RWPE2 (cell line): ENCODE results near the gene SDK2.
"Not testable (repeated sequence)": the region's sequence is repeated elsewhere in the genome, so short reads cannot be mapped to it uniquely, and the experiment has no call there.

ENCODE experiments used
- ATAC-seq: fragments of 200-7000 bp; cut with Tn5 transposase; 3 replicates; pipeline ENCODE4 v1.9.1; 2021; ENCODE audit warnings: low read depth
- DNase-seq: peaks from one replicate; pipeline ENCODE4 v3.0.0-alpha.2; 2020; ENCODE audit warnings: low spot score
- H3K27ac ChIP-seq: fragments of 450-650 bp; 2 replicates; pipeline ENCODE4 v1.5.1; 2017; ENCODE audit warnings: mild to moderate bottlenecking; ENCODE audit not compliant: poor library complexity, severe bottlenecking
- H3K27me3 ChIP-seq: fragments of 250-450 bp; sonication (Bioruptor Pico); 2 replicates; pipeline ENCODE4 v1.5.1; 2021; ENCODE audit warnings: mild to moderate bottlenecking, moderate library complexity; ENCODE audit not compliant: insufficient read depth, poor library complexity, severe bottlenecking
- H3K36me3 ChIP-seq: fragments of 250-450 bp; sonication (Bioruptor Pico); 2 replicates; pipeline ENCODE4 v1.5.1; 2020; ENCODE audit warnings: low read depth, mild to moderate bottlenecking, moderate library complexity
- H3K4me1 ChIP-seq: fragments of 250-450 bp; sonication (Bioruptor Pico); 2 replicates; pipeline ENCODE4 v1.5.1; 2021; ENCODE audit warnings: mild to moderate bottlenecking, moderate library complexity; ENCODE audit not compliant: insufficient read depth, poor library complexity, severe bottlenecking
- H3K4me3 ChIP-seq: fragments of 250-450 bp; sonication (Bioruptor Pico); 2 replicates; pipeline ENCODE4 v1.5.1; 2021; ENCODE audit warnings: mild to moderate bottlenecking, moderate library complexity; ENCODE audit not compliant: severe bottlenecking
- H3K9me3 ChIP-seq: fragments of 250-450 bp; sonication (Bioruptor Pico); 2 replicates; pipeline ENCODE4 v1.5.1; 2021; ENCODE audit warnings: mild to moderate bottlenecking, moderate library complexity; ENCODE audit not compliant: severe bottlenecking
- CTCF ChIP-seq: fragments of 450-650 bp; IDR thresholded peaks from one replicate; pipeline ENCODE4 v1.5.1; 2017; ENCODE audit warnings: mild to moderate bottlenecking, moderate library complexity; ENCODE audit not compliant: poor library complexity, severe bottlenecking

Gene SDK2

DNA sequence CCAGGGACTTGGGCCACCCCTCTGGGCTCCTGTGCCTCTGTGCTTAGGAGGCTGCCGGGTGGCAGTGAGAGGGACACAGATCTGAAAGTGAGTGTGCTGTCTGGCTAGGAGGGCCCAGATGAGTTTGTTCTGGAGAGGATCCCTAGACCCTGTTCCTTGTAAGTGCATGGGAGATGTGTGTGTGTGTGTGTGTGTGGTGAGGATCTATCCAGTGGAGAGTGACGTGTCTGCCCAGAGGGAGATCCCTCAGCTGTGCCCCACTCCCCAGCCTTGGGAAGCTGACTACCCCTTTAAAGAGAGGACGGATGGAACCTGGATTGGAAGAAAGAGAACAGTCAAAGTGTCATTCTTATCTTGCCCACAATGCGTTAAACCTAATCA is 306.9 kb downstream of the SDK2 start:
- Histone ChIP-seq H3K4me1 (peaks cover 40% of the 10 kb centered on the region), H3K36me3 (no peaks in the 10 kb centered on the region), H3K27me3 (no peaks in the 10 kb centered on the region), H3K4me3 (no peak overlapping the region), H3K27ac (no peak overlapping the region), H3K9me3 (no peaks in the 10 kb centered on the region)
- ATAC-seq, result no peak
- no peak for DNase-seq
- TF ChIP-seq CTCF, result no peak

GRCh38 chr17:73336408-73337329 is 307.6 kb downstream of the SDK2 start:
- ATAC-seq, result no peak
- Histone ChIP-seq H3K27me3 (no peaks in the 10 kb centered on the region), H3K9me3 (no peaks in the 10 kb centered on the region), H3K27ac (peak overlapping the region; percentile 27), H3K4me1 (peaks cover 34% of the 10 kb centered on the region), H3K4me3 (no peak overlapping the region), H3K36me3 (no peaks in the 10 kb centered on the region)
- TF ChIP-seq CTCF, result no peak
- no peak for DNase-seq

DNA sequence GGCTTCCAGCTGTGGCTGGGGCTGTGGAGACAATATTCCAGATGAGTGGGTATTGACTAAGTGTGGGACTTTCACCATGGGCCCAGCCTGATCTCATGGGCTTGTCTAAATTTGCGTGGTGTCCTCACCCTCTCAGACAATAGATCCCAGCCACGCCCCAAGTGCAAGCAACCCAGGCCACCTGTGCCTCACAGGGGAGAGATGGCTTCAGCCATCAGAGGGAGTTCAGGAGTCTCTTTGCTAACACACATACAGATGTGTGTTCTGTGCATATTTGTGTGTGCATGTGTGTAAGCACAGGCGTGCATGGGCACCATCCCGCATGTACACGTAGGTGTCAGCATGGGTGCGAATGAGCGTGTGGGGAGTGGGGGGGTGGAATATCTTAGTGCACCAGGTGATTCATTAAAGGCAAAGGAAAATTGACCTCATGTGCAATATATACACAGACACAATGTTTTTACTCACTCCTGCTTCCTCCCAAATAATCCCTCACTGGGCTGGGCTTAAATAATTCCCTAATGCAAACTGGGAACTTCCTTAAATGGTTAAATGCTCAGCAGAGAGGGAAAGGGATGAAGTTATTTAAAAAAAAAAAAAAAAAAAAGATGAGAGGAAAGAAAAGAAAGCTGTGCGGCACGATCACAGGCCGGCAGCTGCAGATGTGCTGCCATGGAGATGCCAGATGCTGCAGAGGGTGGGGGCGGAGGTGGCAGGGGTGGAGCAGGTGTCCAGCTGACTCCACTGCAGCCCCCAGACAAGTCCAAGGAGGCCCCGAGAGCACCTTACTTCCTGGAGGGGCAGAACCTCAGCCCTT is 308.4 kb downstream of the SDK2 start:
- peak; percentile 48 for ATAC-seq
- Histone ChIP-seq H3K27me3 (no peaks in the 10 kb centered on the region), H3K36me3 (no peaks in the 10 kb centered on the region), H3K9me3 (no peaks in the 10 kb centered on the region), H3K27ac (peak overlapping the region; percentile 27), H3K4me1 (peaks cover 26% of the 10 kb centered on the region), H3K4me3 (no peak overlapping the region)
- no peak for TF ChIP-seq CTCF
- DNase-seq, result no peak

DNA sequence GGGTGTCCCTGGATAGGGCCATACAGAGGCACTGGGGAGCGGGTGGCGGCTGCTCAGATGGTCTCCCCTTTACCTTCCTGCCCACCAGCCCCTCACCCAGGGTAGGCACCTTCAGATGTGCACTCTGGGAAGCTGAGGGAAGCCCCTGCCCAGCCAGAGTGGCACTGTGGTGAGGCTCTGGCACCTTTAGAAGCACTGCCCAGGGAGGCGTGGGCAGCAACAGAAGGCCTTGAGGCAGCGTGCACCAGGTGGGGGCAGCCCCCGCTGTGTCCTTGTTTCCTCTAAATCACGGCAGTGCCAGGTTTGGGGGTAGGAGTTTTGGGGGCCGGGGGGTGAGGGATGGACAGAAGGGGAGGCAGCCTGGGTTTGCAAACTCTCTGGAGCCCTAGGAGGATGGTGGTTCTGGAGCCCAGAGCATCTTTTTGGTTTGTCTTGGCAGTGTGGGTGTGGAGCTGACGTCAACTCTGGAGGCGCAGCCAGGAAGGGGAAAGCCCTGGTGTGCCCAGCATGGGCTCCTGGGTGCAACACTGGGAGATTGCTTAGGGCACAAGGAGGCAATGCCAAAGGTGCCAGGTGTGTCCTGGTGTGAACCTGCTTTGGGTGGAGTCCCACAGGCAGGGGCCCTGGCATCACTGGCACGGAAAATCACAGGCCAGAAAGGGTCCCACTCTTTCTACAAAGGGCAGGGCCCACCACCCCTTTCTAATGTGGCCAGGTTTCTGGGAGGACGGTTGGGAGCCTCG is 309.3 kb downstream of the SDK2 start:
- Histone ChIP-seq H3K36me3 (no peaks in the 10 kb centered on the region), H3K4me1 (peaks cover 20% of the 10 kb centered on the region), H3K9me3 (no peaks in the 10 kb centered on the region), H3K27me3 (no peaks in the 10 kb centered on the region), H3K4me3 (no peak overlapping the region), H3K27ac (peak overlapping the region; percentile 27)
- no peak for TF ChIP-seq CTCF
- no peak for ATAC-seq
- no peak for DNase-seq

DNA sequence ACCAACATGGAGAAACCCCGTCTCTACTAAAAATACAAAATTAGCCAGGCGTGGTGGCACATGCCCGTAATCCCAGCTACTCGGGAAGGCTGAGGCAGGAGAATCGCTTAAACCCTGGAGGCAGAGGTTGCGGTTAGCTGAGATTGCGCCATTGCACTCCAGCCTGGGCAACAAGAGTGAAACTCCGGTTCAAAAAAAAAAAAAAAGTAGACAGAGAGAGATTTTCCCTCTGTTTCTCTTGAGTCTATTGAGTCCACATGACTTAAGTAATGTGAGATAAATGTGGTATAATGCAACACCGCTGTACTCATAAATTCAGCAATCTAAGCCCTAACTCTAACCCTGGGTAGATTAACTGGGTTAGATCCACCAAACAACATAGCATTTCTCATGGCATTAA is 310.8 kb downstream of the SDK2 start:
- DNase-seq, H3K27me3 ChIP-seq, H3K36me3 ChIP-seq, H3K9me3 ChIP-seq, H3K27ac ChIP-seq, H3K4me3 ChIP-seq: not testable (repeated sequence)
- H3K4me1 ChIP-seq, result peaks cover 15% of the 10 kb centered on the region
- ATAC-seq, result 0 out of 3 replicates have a peak, but pooled peaks have one; percentile 15
